HG02970 (cell line): ENCODE measurements around the gene SLCO2B1.

Experiments used
- ATAC-seq: cut with Tn5 transposase; IDR thresholded peaks from one replicate; pipeline ENCODE4 v1.9.1; 2021; ENCODE audit warnings: mild to moderate bottlenecking, moderate library complexity, moderate number of reproducible peaks; ENCODE audit not compliant: unreplicated experiment, low FRiP score

The SLCO2B1 gene

DNA sequence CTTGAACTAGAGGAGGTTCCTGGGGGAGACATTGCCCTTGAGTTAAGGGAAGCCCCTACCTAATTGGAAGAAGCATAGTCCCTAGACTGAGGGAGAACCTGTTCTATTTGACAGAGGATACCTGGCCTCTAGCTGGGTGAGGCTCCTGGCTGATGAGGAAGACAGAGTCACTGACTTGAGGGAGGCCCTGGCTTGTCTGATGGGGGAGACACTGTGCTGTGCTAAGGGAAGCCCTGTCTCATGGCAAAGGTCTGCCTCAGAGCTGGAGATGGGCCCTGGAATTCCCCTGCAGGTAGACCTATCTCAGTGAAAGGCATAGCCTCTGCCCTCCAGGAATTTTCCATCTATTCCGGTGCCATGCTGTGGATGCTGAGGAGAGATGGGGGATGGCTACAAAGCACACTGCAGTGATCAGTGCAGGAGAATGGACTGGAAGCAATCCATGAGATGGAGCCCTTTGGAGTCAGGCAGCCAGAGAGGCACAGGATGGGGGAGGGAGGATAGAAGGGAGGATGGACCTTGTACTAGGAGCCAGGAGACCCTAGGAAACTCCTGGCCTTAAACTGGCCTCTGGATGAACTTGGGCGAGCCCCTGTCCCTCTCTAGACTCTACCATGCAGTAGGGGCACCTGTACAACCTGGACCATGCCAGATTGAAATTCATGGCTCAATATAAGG lies 39.9 kb downstream of the SLCO2B1 start:
- ATAC-seq: no peak

DNA sequence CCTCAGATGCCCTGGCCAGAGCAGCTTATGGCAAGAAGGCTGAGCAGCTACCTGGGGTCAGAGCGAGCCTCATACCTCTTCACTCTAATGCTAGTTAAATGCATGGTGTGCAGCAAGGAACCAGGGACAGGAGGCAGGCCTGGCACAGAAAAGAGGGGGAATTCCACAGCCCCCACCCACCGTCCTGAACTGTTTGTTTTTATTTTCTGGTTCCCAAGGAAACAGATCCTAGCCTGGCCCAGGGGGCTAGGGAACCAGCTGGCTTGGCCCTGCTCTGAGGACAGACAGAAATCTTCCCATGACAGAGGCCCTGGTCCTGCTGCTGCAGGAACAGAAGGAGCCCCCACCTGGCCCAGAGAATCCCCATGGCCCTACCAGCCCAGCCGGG lies 40.4 kb downstream of the SLCO2B1 start:
- no peak for ATAC-seq

DNA sequence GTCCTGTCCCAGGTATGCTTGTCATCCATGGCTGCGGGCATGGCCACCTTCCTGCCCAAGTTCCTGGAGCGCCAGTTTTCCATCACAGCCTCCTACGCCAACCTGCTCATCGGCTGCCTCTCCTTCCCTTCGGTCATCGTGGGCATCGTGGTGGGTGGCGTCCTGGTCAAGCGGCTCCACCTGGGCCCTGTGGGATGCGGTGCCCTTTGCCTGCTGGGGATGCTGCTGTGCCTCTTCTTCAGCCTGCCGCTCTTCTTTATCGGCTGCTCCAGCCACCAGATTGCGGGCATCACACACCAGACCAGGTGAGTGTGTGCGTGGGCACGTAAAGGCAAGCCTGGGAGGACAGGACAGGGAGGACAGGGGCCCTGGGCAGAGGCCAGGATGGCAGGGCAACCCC lies 42.4 kb downstream of the SLCO2B1 start:
- ATAC-seq: no peak

- no peak for ATAC-seq
These were observed 42.8 kb downstream of the SLCO2B1 start for GRCh38 chr11:75193711-75194110.

DNA sequence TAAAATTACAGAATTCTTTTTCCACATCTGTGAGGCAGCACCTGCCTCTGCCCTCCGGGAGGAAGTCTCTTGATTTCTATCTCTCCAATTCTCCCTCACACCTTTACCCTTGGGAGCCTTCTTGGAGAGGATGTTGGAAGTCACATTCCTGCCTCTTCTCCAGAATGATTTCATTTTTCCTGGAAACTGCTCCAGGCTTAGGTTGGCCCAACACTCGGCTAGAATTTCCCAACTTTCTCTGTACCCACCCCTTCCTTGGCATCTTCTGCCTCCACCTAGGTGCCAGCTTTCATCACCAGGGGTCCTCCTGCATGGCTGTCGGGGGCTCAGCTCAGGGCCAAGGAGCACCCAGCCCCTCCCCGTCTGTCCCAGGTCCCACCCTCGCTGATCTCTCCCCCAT lies 43.2 kb downstream of the SLCO2B1 start:
- no peak for ATAC-seq

DNA sequence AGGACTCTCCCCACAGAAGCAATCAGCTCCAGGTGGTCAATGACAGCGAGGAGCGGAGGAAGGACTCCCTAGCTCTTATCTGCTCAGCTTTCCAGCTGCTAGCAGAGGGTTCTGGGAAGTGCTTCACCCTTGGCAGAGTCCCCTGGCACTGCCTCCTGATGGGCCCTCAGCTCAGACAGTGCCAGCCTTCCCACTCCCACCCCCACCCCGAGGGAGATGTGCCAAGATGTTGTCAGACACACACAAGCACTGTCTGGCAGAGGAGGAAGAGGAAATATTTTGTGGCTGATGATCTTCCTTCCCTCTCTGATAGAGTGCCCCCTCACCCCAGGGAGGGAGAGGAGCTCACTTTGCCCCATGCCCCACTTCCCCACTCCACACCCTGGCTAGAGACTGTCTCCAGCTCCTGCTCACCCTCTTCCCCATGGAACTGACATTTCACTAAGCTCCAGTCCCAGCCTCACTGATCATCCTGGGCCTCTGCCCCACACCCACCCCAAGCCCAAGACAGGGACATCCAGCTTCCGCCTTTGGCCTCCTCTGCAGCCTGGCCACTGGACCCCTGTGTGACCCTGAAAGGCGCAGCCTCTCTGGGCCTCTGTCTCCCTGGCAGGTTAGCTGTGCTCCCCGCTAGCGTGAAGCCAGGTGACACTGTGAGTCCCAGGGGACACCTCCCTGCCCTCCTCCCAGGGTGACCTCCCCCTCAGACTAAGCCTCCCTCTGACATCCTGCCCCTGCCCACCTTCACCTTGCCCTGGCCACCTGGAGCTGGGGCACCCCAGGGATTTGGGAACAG lies 44.5 kb downstream of the SLCO2B1 start:
- ATAC-seq: no peak

GRCh38 chr11:75196426-75196825 lies 45.5 kb downstream of the SLCO2B1 start:
- no peak for ATAC-seq

- no peak for ATAC-seq
These were observed 46.8 kb downstream of the SLCO2B1 start for GRCh38 chr11:75197512-75198277.

- no peak for ATAC-seq
These were observed 47.5 kb downstream of the SLCO2B1 start for GRCh38 chr11:75198278-75198973.

DNA sequence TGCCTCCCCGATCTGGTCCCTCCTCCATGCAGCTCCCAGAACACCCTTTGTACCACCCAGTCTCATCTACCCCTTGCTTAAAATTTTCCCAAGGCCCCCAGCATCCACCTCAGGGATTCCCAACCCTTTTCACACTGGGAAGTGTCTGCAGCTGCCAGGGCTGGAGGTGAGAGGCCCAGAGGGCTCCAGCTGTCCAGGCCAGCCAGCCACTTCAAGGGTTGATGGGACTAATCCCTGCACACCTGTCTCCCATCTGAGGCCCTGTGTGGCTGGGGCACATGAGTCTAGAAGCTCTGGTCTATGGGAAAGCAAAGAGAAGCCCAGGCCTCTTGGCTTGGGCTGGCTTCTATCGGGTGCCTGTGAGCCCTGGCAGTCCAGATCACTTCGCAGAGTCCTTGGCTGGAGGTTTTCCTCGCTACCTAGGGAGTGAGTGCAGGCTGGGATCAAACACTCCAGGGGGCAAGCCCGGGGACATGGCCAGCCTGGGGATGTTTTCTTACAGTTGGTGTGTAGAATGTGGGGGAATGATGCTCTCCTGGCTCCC lies 48.6 kb downstream of the SLCO2B1 start:
- ATAC-seq: no peak

- no peak for ATAC-seq
These were observed 49.1 kb downstream of the SLCO2B1 start for GRCh38 chr11:75200051-75200450.

GRCh38 chr11:75200531-75200930 lies 49.6 kb downstream of the SLCO2B1 start:
- no peak for ATAC-seq

DNA sequence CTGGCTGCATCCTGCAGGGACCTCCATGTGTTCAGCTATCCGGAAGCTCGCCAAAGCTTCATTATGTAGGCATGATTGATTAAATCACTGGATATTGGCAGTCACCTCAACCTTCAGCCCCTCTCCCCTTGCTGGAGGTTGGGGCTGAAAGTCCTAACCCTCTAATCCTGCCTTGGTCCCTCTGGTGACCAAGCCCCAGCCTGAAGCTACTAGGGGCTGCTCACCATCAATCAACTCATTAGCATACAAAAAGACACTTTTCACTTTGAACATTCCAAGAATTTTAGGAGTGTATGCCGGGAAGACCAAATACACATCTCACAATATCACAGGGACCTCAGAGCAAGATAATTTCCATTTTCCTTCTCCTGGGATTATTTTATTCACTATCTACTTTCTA lies 50.9 kb downstream of the SLCO2B1 start:
- no peak for ATAC-seq

DNA sequence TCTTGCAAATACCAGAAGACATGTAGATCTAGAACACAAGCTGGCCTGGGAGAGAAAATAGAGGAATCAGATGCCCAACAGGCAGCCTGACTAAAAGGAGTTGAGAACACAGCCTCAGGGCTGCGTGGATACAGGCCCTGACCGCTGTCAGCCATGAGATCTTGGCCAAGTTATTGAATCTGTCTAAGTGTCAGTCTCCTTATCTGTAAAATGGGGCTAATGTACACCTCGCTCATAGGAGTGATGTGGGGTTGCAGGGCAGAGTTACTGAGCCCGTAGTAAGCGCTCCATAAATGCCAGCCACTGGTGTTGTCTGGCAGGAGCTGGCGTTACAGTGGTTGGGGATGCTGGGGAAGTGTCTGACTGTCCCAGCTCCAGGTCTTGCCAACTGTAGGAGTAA lies 51.3 kb downstream of the SLCO2B1 start:
- ATAC-seq: no peak

GRCh38 chr11:75203138-75203537 lies 52.2 kb downstream of the SLCO2B1 start:
- no peak for ATAC-seq

DNA sequence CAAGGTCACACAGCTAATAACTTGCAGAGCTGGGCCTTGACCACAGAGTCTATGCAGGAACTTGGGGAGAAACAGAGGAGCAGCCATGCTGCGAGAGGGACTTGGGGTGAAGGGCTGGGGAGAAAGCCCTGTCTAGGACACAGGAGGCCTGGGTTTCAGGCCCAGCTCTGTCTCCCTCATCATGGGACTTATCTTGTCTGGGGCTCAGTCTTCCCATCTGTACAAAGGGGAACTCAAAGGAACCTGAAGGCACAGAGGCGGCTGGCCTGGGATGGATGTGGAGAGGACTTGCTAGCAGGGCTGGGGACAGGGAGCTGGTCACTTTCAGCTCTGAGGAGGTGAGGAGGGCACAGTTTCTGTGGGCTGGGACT lies 52.7 kb downstream of the SLCO2B1 start:
- ATAC-seq: no peak

DNA sequence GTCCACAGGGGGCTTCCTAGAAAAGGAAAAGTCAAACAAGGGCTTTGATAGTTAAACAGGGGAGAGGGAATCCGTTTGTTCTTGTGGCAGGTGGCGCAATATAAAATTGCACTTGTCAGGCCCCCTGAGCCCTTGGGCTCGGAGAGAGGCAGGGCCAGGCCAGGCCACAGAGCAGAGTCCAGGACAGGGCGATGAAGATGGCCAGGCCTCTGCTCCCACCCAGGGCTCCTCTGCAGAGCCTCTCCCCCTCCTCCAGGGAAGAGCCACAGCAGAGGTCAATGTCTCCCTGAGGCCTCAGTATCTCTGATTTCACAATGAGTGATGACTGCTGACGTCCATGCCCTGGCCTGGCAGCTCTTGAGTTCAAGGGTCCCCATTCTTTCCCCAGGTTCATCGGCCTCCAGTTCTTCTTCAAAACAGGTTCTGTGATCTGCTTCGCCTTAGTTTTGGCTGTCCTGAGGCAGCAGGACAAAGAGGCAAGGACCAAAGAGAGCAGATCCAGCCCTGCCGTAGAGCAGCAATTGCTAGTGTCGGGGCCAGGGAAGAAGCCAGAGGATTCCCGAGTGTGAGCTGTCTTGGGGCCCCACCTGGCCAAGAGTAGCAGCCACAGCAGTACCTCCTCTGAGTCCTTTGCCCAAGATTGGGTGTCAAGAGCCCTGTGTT lies 53.2 kb downstream of the SLCO2B1 start:
- no peak for ATAC-seq

DNA sequence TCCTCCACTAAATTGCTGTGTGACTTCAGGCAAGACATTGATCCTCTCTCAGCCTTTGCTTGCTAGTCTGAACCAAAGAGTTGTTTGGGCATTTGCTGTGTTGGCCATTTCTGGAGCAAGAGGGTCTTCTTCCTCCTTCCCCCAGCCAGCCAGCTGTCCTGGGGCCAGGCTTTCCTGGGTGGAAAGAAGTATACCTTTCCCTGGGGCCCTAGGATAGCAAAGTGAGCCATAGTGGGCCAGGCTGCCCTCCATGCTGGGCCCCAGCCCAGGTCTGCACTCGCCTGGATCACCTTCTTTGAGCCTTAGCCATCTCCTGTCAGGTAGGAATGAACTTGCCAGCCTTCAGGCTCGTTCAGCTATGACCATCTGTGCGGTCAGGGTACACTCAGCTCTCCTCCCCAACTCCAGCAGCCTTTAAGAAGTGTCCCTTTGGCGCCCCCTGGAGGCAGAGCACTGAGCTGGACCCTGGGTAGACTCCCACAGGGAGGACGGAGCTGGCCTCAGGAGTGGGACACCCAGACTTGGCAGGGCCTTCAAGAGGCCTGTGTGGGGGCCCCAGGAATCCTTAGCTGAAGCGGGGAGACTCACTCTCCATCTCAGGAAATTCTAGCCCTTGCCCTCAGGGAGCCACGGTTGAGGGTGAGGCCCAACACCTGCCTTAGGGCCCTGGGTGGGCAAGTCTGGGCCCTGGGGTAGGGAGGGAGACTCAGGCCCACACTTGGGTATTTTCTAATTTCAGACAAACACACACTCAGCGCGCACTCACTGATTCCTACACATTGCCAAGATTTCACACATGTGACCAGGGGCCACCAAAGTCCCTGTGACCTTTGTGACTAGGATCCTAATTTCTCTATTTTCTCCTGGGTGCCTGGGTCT lies 54.0 kb downstream of the SLCO2B1 start:
- ATAC-seq: peak; percentile 72

DNA sequence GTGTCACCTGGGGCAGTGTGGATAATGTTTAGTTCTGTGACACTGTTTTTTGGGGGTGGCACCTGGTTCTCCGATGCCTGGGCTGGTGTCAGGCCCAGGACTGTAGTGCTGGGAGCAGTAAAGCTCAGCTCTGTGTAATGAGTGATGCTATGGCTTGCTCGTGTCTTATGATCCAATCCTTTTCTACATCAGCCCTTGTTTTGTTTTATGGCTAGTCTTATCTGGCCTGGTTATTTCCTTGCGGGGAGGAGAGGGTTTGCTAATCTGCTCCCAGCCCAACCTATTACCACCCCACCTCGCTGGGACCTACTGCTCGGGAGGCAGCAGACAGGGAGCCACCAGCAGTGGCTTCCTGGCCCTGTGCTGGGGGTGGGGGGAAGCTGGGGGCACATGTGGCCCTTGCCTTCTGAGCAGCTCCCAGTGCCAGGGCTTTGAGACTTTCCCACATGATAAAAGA lies 54.7 kb downstream of the SLCO2B1 start:
- ATAC-seq: no peak
